T-helper 1 cell treated with Interleukin-12 subunit alpha and Interleukin-12 subunit beta and Interleukin-4 antibody, amounts not matched to agents 30 μg/mL and 1 μg/mL, for 36 hours (primary cell): Measurements from ENCODE around the gene DDHD1.
A peak's percentile ranks its signal among the peaks of the same experiment; 100 is the strongest.

Source experiments
- H3K27ac Mint-ChIP-seq: one replicate; pipeline ENCODE4 v1.8.0; 2021; ENCODE audit warnings: mild to moderate bottlenecking, mixed read lengths
- H3K27me3 Mint-ChIP-seq: one replicate; pipeline ENCODE4 v1.8.0; 2021; ENCODE audit warnings: low read depth, mixed read lengths
- H3K36me3 Mint-ChIP-seq: one replicate; pipeline ENCODE4 v1.8.0; 2021; ENCODE audit warnings: low read depth, mixed read lengths
- H3K4me1 Mint-ChIP-seq: one replicate; pipeline ENCODE4 v1.8.0; 2021; ENCODE audit warnings: low read depth, mixed read lengths
- H3K4me3 Mint-ChIP-seq: one replicate; pipeline ENCODE4 v1.8.0; 2021; ENCODE audit warnings: mild to moderate bottlenecking, moderate library complexity, mixed read lengths
- H3K9me3 Mint-ChIP-seq: one replicate; pipeline ENCODE4 v1.8.0; 2021; ENCODE audit warnings: mixed read lengths

Gene DDHD1

GRCh38 chr14:53174918-53175317 is 21.8 kb upstream of the DDHD1 start:
- Mint-ChIP-seq H3K4me3 (no peak overlapping the region), H3K9me3 (no peaks in the 10 kb centered on the region), H3K27ac (no peak overlapping the region), H3K4me1 (peaks cover 7% of the 10 kb centered on the region), H3K27me3 (peaks cover 10% of the 10 kb centered on the region), H3K36me3 (peaks cover 2% of the 10 kb centered on the region)

GRCh38 chr14:53168786-53169185 is 15.7 kb upstream of the DDHD1 start:
- peaks cover 3% of the 10 kb centered on the region for H3K9me3 Mint-ChIP-seq
- H3K4me1 Mint-ChIP-seq, result peaks cover 14% of the 10 kb centered on the region

GRCh38 chr14:53167602-53168328 is 14.6 kb upstream of the DDHD1 start:
- Mint-ChIP-seq H3K27me3 (no peaks in the 10 kb centered on the region), H3K9me3 (peaks cover 3% of the 10 kb centered on the region), H3K27ac (no peak overlapping the region), H3K4me3 (no peak overlapping the region), H3K36me3 (peaks cover 5% of the 10 kb centered on the region), H3K4me1 (peaks cover 14% of the 10 kb centered on the region)

More at GRCh38 chr14:53168786-53169185, 15.7 kb upstream of the DDHD1 start:
- no peak overlapping the region for H3K4me3 Mint-ChIP-seq
- H3K27ac Mint-ChIP-seq, result no peak overlapping the region
- peaks cover 5% of the 10 kb centered on the region for H3K36me3 Mint-ChIP-seq
- no peaks in the 10 kb centered on the region for H3K27me3 Mint-ChIP-seq

- Mint-ChIP-seq H3K27ac (no peak overlapping the region), H3K4me3 (no peak overlapping the region), H3K9me3 (peaks cover 3% of the 10 kb centered on the region), H3K27me3 (no peaks in the 10 kb centered on the region), H3K4me1 (peaks cover 7% of the 10 kb centered on the region), H3K36me3 (peaks cover 7% of the 10 kb centered on the region)
These were observed 8.8 kb upstream of the DDHD1 start for GRCh38 chr14:53161758-53162435.

GRCh38 chr14:53156238-53156637 is 3.1 kb upstream of the DDHD1 start:
- peaks cover 15% of the 10 kb centered on the region for H3K36me3 Mint-ChIP-seq
- no peak overlapping the region for H3K27ac Mint-ChIP-seq

GRCh38 chr14:53153702-53154112 is 584 bp upstream of the DDHD1 start:
- Mint-ChIP-seq H3K4me3 (peak overlapping the region; percentile 95), H3K27ac (peak overlapping the region; percentile 99), H3K27me3 (no peaks in the 10 kb centered on the region), H3K9me3 (no peaks in the 10 kb centered on the region), H3K4me1 (peaks cover 30% of the 10 kb centered on the region), H3K36me3 (peaks cover 26% of the 10 kb centered on the region)

More at GRCh38 chr14:53156238-53156637, 3.1 kb upstream of the DDHD1 start:
- Mint-ChIP-seq H3K27me3 (no peaks in the 10 kb centered on the region), H3K9me3 (no peaks in the 10 kb centered on the region), H3K4me3 (no peak overlapping the region), H3K4me1 (peaks cover 16% of the 10 kb centered on the region)

- peaks cover 27% of the 10 kb centered on the region for H3K36me3 Mint-ChIP-seq
- peak overlapping the region; percentile 97 for H3K27ac Mint-ChIP-seq
- H3K4me1 Mint-ChIP-seq, result peaks cover 44% of the 10 kb centered on the region
- H3K4me3 Mint-ChIP-seq, result peak overlapping the region; percentile 100
- H3K27me3 Mint-ChIP-seq, result no peaks in the 10 kb centered on the region
- H3K9me3 Mint-ChIP-seq, result no peaks in the 10 kb centered on the region
These were observed 788 bp downstream of the DDHD1 start for GRCh38 chr14:53152184-53152886.

GRCh38 chr14:53151523-53152183 is 1.5 kb downstream of the DDHD1 start:
- Mint-ChIP-seq H3K27ac (peak overlapping the region; percentile 97), H3K27me3 (no peaks in the 10 kb centered on the region), H3K4me3 (peak overlapping the region; percentile 100), H3K4me1 (peaks cover 48% of the 10 kb centered on the region), H3K36me3 (peaks cover 30% of the 10 kb centered on the region), H3K9me3 (no peaks in the 10 kb centered on the region)

- Mint-ChIP-seq H3K4me3 (peak overlapping the region; percentile 100), H3K27me3 (no peaks in the 10 kb centered on the region), H3K9me3 (no peaks in the 10 kb centered on the region), H3K4me1 (peaks cover 50% of the 10 kb centered on the region), H3K27ac (peak overlapping the region; percentile 32), H3K36me3 (peaks cover 33% of the 10 kb centered on the region)
These were observed 3.3 kb downstream of the DDHD1 start for GRCh38 chr14:53149668-53150316.

GRCh38 chr14:53148671-53149070 is 4.5 kb downstream of the DDHD1 start:
- Mint-ChIP-seq H3K36me3 (peaks cover 33% of the 10 kb centered on the region), H3K4me1 (peaks cover 55% of the 10 kb centered on the region), H3K27me3 (no peaks in the 10 kb centered on the region), H3K4me3 (peak overlapping the region; percentile 80), H3K27ac (peak overlapping the region; percentile 83), H3K9me3 (no peaks in the 10 kb centered on the region)

GRCh38 chr14:53147893-53148292 is 5.2 kb downstream of the DDHD1 start:
- Mint-ChIP-seq H3K9me3 (peaks cover 6% of the 10 kb centered on the region), H3K4me1 (peaks cover 58% of the 10 kb centered on the region), H3K27ac (peak overlapping the region; percentile 83), H3K27me3 (no peaks in the 10 kb centered on the region), H3K36me3 (peaks cover 38% of the 10 kb centered on the region), H3K4me3 (peak overlapping the region; percentile 39)

- Mint-ChIP-seq H3K27me3 (no peaks in the 10 kb centered on the region), H3K27ac (peak overlapping the region; percentile 85), H3K9me3 (peaks cover 9% of the 10 kb centered on the region), H3K36me3 (peaks cover 42% of the 10 kb centered on the region), H3K4me1 (peaks cover 62% of the 10 kb centered on the region), H3K4me3 (peak overlapping the region; percentile 82)
These were observed 5.9 kb downstream of the DDHD1 start for GRCh38 chr14:53147208-53147607.

- Mint-ChIP-seq H3K4me3 (peak overlapping the region; percentile 82), H3K4me1 (peaks cover 66% of the 10 kb centered on the region), H3K27ac (peak overlapping the region; percentile 85), H3K27me3 (no peaks in the 10 kb centered on the region), H3K36me3 (peaks cover 42% of the 10 kb centered on the region), H3K9me3 (peaks cover 13% of the 10 kb centered on the region)
These were observed 6.4 kb downstream of the DDHD1 start for GRCh38 chr14:53146739-53147138.

- H3K4me3 Mint-ChIP-seq, result peak overlapping the region; percentile 8
These were observed 8.9 kb downstream of the DDHD1 start for GRCh38 chr14:53144244-53144643.

More at GRCh38 chr14:53144244-53144643, 8.9 kb downstream of the DDHD1 start:
- peak overlapping the region; percentile 58 for H3K27ac Mint-ChIP-seq
- peaks cover 49% of the 10 kb centered on the region for H3K36me3 Mint-ChIP-seq
- H3K9me3 Mint-ChIP-seq, result peaks cover 38% of the 10 kb centered on the region
- H3K27me3 Mint-ChIP-seq, result no peaks in the 10 kb centered on the region
- peaks cover 64% of the 10 kb centered on the region for H3K4me1 Mint-ChIP-seq
